Measurements from ENCODE around the gene JPH4. TPM values are rescaled to one million over a fixed set of nuclear protein-coding genes. Genes with fewer than 3 reads are reported as not detected.

JPH4 gene
- total RNA-seq, 1 experiment from 2014 or later, result 6.8 TPM

GRCh38 chr14:23617539-23617938 is 38.9 kb upstream of the JPH4 start:
- no CpG with 5 or more reads among the region's 1 CpG for WGBS (ENCODE audit: extremely low coverage, insufficient read length, low lambda C conversion rate)
- Histone ChIP-seq H2BK5ac (ENCODE audit: insufficient read length, low read length) (no peak overlapping the region), H2BK120ac (ENCODE audit: low read depth, low read length, poor library complexity, severe bottlenecking) (no peak overlapping the region), H3K27ac (ENCODE audit: insufficient read length, low read depth, low read length) (no peak overlapping the region), H4K20me1 (ENCODE audit: control insufficient read depth, insufficient read depth, insufficient read length) (no peaks in the 10 kb centered on the region), H3K79me2 (ENCODE audit: insufficient read depth, low read length) (no peaks in the 10 kb centered on the region), H4K8ac (replicated peaks; ENCODE audit: insufficient read length, low read depth, low read length) (no peak overlapping the region), H3T11ph (ENCODE audit: low read length) (no peak overlapping the region), H3K18ac (ENCODE audit: insufficient read length, low read depth, low read length) (no peak overlapping the region), H3K9me3 (ENCODE audit: control insufficient read depth, low read depth, low read length) (peaks cover under 1% of the 10 kb centered on the region), H3K79me1 (ENCODE audit: insufficient read depth, low read depth, low read length, poor library complexity, severe bottlenecking) (no peaks in the 10 kb centered on the region), H3K14ac (ENCODE audit: insufficient read depth, low read length) (no peak overlapping the region), H3K27me3 (ENCODE audit: insufficient read depth, low read length) (no peaks in the 10 kb centered on the region), H3K4me1 (ENCODE audit: insufficient read depth, low read length) (no peaks in the 10 kb centered on the region), H3K23ac (ENCODE audit: insufficient read length, low read depth, low read length) (no peak overlapping the region), H3K4ac (ENCODE audit: low read depth, low read length) (no peak overlapping the region), H4K5ac (ENCODE audit: insufficient read length, low read depth, low read length) (no peak overlapping the region), H3K4me2 (ENCODE audit: insufficient read depth, insufficient read length, low read length) (no peak overlapping the region), H4K91ac (ENCODE audit: insufficient read length, low read depth, low read length) (no peak overlapping the region), H2AK5ac (ENCODE audit: insufficient read length, low read length) (no peak overlapping the region), H2BK20ac (ENCODE audit: low read depth, low read length, poor library complexity, severe bottlenecking) (no peak overlapping the region), H3K56ac (ENCODE audit: insufficient read length, low read depth, low read length) (no peak overlapping the region), H2AFZ (ENCODE audit: low read length) (no peak overlapping the region), H3K23me2 (ENCODE audit: insufficient read length, low read depth, low read length, poor library complexity, severe bottlenecking) (no peaks in the 10 kb centered on the region), H2BK15ac (ENCODE audit: low read depth, low read length) (no peak overlapping the region), H3K9ac (ENCODE audit: extremely low read depth, insufficient read length, low read length) (no peak overlapping the region), H2BK12ac (ENCODE audit: insufficient read length, low read depth, low read length) (no peak overlapping the region)
- no peak for DNase-seq
- Mint-ChIP-seq H3K27me3 (ENCODE audit: low read depth) (peaks cover 5% of the 10 kb centered on the region), H3K27ac (no peak overlapping the region), H3K36me3 (ENCODE audit: insufficient read depth in 1 of 3, low read depth in 3 of 3) (peaks cover 0 to 4% (median 0%) of the 10 kb centered on the region in 3 experiments; a peak in 2 of 7 replicates), H3K9me3 (peaks cover 3 to 42% of the 10 kb centered on the region in 2 experiments), H3K4me3 (no peak overlapping the region), H3K4me1 (no peaks in the 10 kb centered on the region)
- TF ChIP-seq, protein P1, sequence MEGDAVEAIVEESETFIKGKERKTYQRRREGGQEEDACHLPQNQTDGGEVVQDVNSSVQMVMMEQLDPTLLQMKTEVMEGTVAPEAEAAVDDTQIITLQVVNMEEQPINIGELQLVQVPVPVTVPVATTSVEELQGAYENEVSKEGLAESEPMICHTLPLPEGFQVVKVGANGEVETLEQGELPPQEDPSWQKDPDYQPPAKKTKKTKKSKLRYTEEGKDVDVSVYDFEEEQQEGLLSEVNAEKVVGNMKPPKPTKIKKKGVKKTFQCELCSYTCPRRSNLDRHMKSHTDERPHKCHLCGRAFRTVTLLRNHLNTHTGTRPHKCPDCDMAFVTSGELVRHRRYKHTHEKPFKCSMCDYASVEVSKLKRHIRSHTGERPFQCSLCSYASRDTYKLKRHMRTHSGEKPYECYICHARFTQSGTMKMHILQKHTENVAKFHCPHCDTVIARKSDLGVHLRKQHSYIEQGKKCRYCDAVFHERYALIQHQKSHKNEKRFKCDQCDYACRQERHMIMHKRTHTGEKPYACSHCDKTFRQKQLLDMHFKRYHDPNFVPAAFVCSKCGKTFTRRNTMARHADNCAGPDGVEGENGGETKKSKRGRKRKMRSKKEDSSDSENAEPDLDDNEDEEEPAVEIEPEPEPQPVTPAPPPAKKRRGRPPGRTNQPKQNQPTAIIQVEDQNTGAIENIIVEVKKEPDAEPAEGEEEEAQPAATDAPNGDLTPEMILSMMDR (conservative IDR thresholded peaks at IDR 0.05), result no peak

All from H9 (cell line).